ENCODE measurements around the gene ANKRD18A. TPM values are rescaled to one million over a fixed set of nuclear protein-coding genes. Genes with fewer than 3 reads are reported as not detected.
A peak's percentile ranks its signal among the peaks of the same experiment; 100 is the strongest.

The ANKRD18A gene
- total RNA-seq (2014; rRNA removed; shearing (Covaris generic)) (not detected in 2 replicates), polyA plus RNA-seq (2016; fragmentation: Nextera tagmentation; extraction: Ambion mirVana) (not detected in 2 replicates)

GRCh38 chr9:38620483-38621433, at the start of gene ANKRD18A:
TSS of gene ANKRD18A (minus strand) at chr9:38620596. CDS start at chr9:38620285, 311 bp downstream.
- Histone ChIP-seq H3K9ac (no peak within 1 kb of the TSS), H3K9me3 (ENCODE audit: low read depth) (no peaks in the 10 kb centered on the region), H4K20me1 (ENCODE audit: insufficient read depth) (no peaks in the 10 kb centered on the region), H3K36me3 (ENCODE audit: low read depth) (no peaks in the 10 kb centered on the region), H3K4me3 (peak within 1 kb of the TSS; percentile 61), H3K79me2 (ENCODE audit: insufficient read depth) (no peaks in the 10 kb centered on the region), H3K4me1 (ENCODE audit: insufficient read depth) (no peaks in the 10 kb centered on the region), H3K9me2 (ENCODE audit: insufficient read depth) (no peaks in the 10 kb centered on the region), H3K4me2 (ENCODE audit: unreplicated experiment) (peak within 1 kb of the TSS; percentile 83), H2AFZ (peak within 1 kb of the TSS; percentile 66), H3K27me3 (replicated peaks; ENCODE audit: insufficient read depth) (peaks cover 56% of the 10 kb centered on the region), H3F3A (ENCODE audit: insufficient read depth) (no peaks in the 10 kb centered on the region), H3K27ac (no peak within 1 kb of the TSS)
- DNase-seq = peak; percentile 80
- TF ChIP-seq EZH2 (IDR thresholded peaks at IDR 0.05; ENCODE audit: insufficient read depth, poor library complexity, severe bottlenecking) (no peak), EZH2phosphoT487 (IDR thresholded peaks at IDR 0.05; ENCODE audit: insufficient read depth, low read depth) (no peak)
- in situ Hi-C loops (cut with MboI) = no loop called here
- WGBS, 2 experiments (ENCODE audit: low coverage in 1 of 2, low lambda C conversion rate in 2 of 2, missing lambda C conversion rate in 2 of 2) = 3 to 5% methylated on average over 54 to 64 of the region's 76 CpGs

GRCh38 chr9:38668791-38669466, 48.5 kb upstream of the ANKRD18A start:
- Histone ChIP-seq H3K27ac (no peak overlapping the region), H3K9ac (no peak overlapping the region), H3F3A (ENCODE audit: insufficient read depth) (no peaks in the 10 kb centered on the region), H3K79me2 (ENCODE audit: insufficient read depth) (no peaks in the 10 kb centered on the region), H3K4me1 (ENCODE audit: insufficient read depth) (no peaks in the 10 kb centered on the region), H2AFZ (no peak overlapping the region), H3K27me3 (replicated peaks; ENCODE audit: insufficient read depth) (peaks cover 9% of the 10 kb centered on the region), H4K20me1 (ENCODE audit: insufficient read depth) (no peaks in the 10 kb centered on the region), H3K9me3 (ENCODE audit: low read depth) (no peaks in the 10 kb centered on the region), H3K4me3 (no peak overlapping the region), H3K4me2 (ENCODE audit: unreplicated experiment) (no peak overlapping the region), H3K36me3 (ENCODE audit: low read depth) (no peaks in the 10 kb centered on the region), H3K9me2 (ENCODE audit: insufficient read depth) (no peaks in the 10 kb centered on the region)
- in situ Hi-C loops (cut with MboI) = no loop called here
- TF ChIP-seq EZH2 (IDR thresholded peaks at IDR 0.05; ENCODE audit: insufficient read depth, poor library complexity, severe bottlenecking) (no peak), EZH2phosphoT487 (IDR thresholded peaks at IDR 0.05; ENCODE audit: insufficient read depth, low read depth) (no peak)
- WGBS, 2 experiments (ENCODE audit: low coverage in 1 of 2, low lambda C conversion rate in 2 of 2, missing lambda C conversion rate in 2 of 2) = 55% methylated on average over 10 of the region's 10 CpGs
- no peak for DNase-seq

GRCh38 chr9:38662763-38663593, 42.6 kb upstream of the ANKRD18A start:
- in situ Hi-C loops (cut with MboI) = no loop called here
- Histone ChIP-seq H3K9ac (no peak overlapping the region), H3K9me2 (ENCODE audit: insufficient read depth) (no peaks in the 10 kb centered on the region), H3K4me1 (ENCODE audit: insufficient read depth) (no peaks in the 10 kb centered on the region), H3F3A (ENCODE audit: insufficient read depth) (no peaks in the 10 kb centered on the region), H3K4me2 (ENCODE audit: unreplicated experiment) (no peak overlapping the region), H3K79me2 (ENCODE audit: insufficient read depth) (no peaks in the 10 kb centered on the region), H2AFZ (no peak overlapping the region), H3K9me3 (ENCODE audit: low read depth) (no peaks in the 10 kb centered on the region), H3K27me3 (replicated peaks; ENCODE audit: insufficient read depth) (no peaks in the 10 kb centered on the region), H3K27ac (no peak overlapping the region), H3K36me3 (ENCODE audit: low read depth) (no peaks in the 10 kb centered on the region), H4K20me1 (ENCODE audit: insufficient read depth) (no peaks in the 10 kb centered on the region), H3K4me3 (no peak overlapping the region)
- DNase-seq = no peak
- no peak for TF ChIP-seq EZH2phosphoT487 (IDR thresholded peaks at IDR 0.05; ENCODE audit: insufficient read depth, low read depth)
- TF ChIP-seq EZH2 (IDR thresholded peaks at IDR 0.05; ENCODE audit: insufficient read depth, poor library complexity, severe bottlenecking) = no peak
- WGBS, 2 experiments (ENCODE audit: low coverage in 1 of 2, low lambda C conversion rate in 2 of 2, missing lambda C conversion rate in 2 of 2) = 23 to 28% methylated on average over 8 of the region's 8 CpGs

GRCh38 chr9:38659538-38659937, 39.1 kb upstream of the ANKRD18A start:
- in situ Hi-C loops (cut with MboI) = no loop called here
- Histone ChIP-seq H3F3A (ENCODE audit: insufficient read depth) (no peaks in the 10 kb centered on the region), H3K79me2 (ENCODE audit: insufficient read depth) (no peaks in the 10 kb centered on the region), H3K27ac (no peak overlapping the region), H3K36me3 (ENCODE audit: low read depth) (no peaks in the 10 kb centered on the region), H4K20me1 (ENCODE audit: insufficient read depth) (no peaks in the 10 kb centered on the region), H3K4me2 (ENCODE audit: unreplicated experiment) (no peak overlapping the region), H3K4me1 (ENCODE audit: insufficient read depth) (no peaks in the 10 kb centered on the region), H2AFZ (no peak overlapping the region), H3K9me3 (ENCODE audit: low read depth) (no peaks in the 10 kb centered on the region), H3K9me2 (ENCODE audit: insufficient read depth) (no peaks in the 10 kb centered on the region), H3K9ac (no peak overlapping the region), H3K27me3 (replicated peaks; ENCODE audit: insufficient read depth) (peaks cover 3% of the 10 kb centered on the region; the same call in 1 of the 2 replicates), H3K4me3 (no peak overlapping the region)
- DNase-seq = no peak
- TF ChIP-seq EZH2phosphoT487 (IDR thresholded peaks at IDR 0.05; ENCODE audit: insufficient read depth, low read depth) (no peak), EZH2 (IDR thresholded peaks at IDR 0.05; ENCODE audit: insufficient read depth, poor library complexity, severe bottlenecking) (no peak)
- 67 to 74% methylated on average over 5 to 7 of the region's 7 CpGs for WGBS, 2 experiments (ENCODE audit: low coverage in 1 of 2, low lambda C conversion rate in 2 of 2, missing lambda C conversion rate in 2 of 2)
